Cortex of kidney (tissue), 1 donor: ENCODE data around the gene LOXL1.
"Not testable (repeated sequence)": the region's sequence is repeated elsewhere in the genome, so short reads cannot be mapped to it uniquely, and the experiment has no call there.

Source experiments
- DNase-seq: peaks from one replicate; lab custom pipeline; 2025; lab: John Stamatoyannopoulos, UW

LOXL1 gene

DNA sequence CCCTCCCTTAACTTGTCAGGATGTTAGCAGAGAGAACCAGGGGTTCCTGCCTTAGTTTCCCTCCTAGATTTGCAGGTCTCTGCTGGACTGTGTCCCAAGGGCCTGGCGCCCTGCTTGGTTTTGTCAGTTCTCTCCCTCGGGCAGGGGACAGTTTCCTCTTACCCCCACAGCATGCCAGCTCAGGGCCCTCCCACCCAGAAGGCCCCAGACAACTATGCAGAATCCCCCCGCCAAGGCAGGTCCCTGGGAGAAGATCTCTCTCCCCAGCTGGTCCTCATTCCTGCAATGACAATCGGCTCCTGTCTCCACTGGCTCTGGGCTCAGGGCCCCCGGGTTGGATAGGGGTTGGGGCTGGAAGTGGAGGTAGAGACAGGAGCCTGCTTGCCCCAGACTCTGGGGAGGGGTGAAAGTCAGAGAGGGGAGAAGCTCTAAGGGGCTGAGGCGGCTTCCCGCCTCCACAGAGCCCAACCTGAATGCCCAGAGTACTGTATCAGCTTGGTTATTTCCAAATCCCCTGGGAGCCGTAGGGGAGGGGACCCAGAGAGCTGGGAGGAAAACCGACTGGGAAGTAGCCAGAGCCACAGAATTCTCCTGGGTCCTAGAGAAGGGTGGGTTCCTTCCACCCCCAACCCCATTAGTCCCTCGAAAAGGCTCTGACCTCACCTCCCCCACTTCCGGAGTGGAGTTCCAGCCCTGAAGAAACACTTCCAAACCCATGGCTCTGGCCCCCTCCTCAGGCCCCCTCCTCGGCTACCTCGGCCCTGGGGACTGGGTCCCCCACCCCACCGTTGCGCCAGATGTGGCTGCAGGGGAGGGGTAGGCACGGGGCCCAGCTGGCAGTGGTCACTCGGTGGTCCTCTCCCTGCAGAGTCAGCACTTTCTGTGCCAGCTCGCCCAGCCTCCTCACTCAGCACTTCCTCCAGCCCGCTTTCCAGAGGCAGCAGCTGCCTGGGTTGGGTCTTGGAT is 3.8 kb upstream of the LOXL1 start:
- DNase-seq: no peak

DNA sequence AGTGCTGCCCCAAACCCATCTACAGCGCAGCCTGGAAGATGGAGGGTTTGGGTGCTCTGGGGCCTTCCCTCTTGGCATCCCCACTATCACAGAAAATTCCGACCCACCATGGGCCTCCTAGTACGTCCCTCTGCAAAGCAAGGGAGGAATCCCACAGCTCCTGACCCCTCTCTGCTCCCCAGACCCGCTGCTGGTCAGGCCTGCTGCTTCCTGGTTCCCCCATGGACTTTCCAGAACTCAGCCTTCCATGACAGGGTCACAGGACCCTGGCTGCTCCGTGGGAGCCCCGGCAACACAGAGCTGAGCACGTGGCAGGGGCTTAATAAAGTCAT is 3.1 kb upstream of the LOXL1 start:
- DNase-seq: no peak

DNA sequence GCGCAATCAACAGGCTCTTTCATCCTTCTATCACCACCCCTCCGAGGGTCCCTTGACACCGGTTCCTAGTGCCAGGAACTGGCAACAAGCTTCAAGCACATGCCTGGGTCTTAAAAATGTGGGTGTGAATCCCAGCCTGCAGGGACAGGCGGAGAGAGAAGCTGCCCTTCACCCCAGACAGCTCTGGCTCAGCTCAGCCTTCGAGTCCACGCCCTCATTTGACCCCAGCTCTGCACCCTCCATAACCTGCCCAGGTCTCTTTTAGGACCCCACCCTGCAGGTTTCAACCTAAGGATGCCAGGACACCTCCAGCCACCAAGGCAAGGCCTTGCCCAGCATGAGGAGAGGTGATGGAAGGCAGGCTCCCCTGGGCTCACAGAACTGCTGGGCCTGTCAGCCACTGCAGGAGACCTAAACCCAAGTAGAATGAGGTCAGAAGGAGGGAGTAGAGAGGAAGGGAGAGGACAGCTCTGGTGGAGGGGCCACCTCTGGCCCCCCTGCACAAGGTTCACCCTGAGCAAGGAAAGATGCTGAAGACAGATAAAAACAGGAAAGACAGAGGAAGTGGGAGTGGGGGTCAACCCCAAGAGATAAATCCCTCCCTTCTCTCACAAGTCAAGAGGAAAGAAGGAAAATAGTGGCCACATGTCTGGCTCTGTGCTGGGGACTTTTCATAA is 2.6 kb upstream of the LOXL1 start:
- no peak for DNase-seq

DNA sequence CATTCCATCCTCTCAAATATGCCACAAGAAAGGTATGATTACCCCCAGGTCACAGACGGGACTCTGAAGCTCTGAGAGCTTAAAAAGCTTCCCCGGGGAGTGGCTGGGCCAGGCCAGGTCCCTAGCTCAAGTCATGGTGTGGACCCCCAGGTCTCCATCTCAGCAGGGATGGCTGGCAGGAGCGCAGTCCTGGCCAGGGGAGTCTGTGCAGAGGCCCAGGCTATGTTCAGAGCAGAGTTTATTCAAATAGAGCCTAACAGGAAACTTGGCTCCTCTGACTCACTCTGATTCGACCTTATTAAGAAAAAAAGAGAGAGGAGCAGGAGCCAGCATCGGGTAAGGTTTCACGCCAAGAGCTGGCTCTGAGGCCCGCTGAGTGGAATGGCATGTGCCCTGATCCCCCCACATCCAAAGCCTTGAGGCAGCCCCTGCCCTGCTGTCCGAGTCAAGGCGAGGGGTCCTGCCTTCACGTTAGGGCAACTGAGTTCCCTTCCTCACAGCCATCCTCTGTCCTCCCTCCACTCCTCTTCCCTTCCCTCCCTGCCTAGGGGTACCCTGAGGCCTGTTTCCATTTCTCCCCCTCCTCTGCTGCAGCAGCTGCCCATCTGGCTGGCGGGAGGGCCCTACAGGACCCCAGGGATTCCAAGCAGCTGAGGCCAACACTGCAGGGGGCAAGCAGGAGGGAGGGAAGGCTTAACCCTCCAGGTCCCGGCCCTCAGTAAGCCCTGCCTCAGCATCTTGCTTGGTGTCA is 1.9 kb upstream of the LOXL1 start:
- DNase-seq: no peak

DNA sequence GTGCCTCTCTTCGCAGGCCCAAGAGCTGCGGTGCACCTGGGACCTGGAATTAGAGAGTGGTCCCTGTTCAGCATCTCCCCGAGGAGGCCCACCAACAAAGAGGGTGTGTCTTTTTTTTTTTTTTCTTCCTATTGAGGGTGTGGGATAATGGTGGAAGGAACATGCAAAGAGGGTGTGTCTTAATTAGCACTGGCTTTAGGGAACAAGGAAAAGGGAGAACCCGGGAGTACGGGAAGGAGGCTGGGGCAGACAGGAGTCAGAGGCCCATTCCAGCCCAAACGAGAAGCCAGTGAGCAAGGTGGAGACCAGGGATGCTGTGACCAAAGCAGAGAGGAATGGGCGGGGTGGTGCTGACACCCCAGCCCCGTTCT is 429 bp upstream of the LOXL1 start:
- DNase-seq: no peak

DNA sequence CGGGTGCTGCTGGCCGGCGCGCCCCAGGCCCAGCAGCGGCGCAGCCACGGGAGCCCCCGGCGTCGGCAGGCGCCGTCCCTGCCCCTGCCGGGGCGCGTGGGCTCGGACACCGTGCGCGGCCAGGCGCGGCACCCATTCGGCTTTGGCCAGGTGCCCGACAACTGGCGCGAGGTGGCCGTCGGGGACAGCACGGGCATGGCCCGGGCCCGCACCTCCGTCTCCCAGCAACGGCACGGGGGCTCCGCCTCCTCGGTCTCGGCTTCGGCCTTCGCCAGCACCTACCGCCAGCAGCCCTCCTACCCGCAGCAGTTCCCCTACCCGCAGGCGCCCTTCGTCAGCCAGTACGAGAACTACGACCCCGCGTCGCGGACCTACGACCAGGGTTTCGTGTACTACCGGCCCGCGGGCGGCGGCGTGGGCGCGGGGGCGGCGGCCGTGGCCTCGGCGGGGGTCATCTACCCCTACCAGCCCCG is 777 bp downstream of the LOXL1 start:
- no peak for DNase-seq

DNA sequence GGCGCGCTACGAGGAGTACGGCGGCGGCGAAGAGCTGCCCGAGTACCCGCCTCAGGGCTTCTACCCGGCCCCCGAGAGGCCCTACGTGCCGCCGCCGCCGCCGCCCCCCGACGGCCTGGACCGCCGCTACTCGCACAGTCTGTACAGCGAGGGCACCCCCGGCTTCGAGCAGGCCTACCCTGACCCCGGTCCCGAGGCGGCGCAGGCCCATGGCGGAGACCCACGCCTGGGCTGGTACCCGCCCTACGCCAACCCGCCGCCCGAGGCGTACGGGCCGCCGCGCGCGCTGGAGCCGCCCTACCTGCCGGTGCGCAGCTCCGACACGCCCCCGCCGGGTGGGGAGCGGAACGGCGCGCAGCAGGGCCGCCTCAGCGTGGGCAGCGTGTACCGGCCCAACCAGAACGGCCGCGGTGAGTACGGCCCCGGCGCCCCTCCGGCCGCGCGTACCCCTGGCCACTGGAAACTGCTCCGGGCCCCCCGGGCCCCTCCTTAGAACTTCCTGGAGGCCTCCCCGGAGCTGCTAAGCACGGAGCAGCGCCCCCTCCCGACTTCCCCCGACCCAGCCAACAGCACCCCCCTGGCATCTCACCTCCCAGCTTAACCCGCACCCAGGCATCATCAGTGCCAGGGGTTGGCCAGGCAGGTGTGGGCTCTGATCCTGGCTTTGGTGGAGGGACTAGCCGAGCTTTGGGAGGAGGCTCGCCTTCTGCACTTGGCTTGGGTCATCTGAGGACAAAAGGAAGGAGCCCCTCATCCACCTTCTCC is 1.4 kb downstream of the LOXL1 start:
- no peak for DNase-seq

DNA sequence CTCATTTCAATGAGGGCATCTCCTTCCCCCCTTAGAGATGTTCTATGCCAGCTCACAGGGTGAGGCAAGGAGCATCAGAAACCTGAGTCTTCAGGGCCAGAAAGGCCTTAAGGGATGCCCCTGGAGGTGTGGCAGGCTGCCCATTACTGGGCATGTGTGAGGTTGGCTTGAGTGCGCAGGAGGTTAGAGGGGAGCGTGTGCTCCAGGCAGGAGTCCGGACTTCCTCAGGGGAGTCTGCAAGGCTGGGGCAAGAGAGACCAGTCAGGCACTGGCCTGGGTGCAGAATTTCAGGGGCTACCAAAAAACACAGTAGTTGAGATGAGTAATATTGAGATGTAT is 1.9 kb downstream of the LOXL1 start:
- no peak for DNase-seq

DNA sequence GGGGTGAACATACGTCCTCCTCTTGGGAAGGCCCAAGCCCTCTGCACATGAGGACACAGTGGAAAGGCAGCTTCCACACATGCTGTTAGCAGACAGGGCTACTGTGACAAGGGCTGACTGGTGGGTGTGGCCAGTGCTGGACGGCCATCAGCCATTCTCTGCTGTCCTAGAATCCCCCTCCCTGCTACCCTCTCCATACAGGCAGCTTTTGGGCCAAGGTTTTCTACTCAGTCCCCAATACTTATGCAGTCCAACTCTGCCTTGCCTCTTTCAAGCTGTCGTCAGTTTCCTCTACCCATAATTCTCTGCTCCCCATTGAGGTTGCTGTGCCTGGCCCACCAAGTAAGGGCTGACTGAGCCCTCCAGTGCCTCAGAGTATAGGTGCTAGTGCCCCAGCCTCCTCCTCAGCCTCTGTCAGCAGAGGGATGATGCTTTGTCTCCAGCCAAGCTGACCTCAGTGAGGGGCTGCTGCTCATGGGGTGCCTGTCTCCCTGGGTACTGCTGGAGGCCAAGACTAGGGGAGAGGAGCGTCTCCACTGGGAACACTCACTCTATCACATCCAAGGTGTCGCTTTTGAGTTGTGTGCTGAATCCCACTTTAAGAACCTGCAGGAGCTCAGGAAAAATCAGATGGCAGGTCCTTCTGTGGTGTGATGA is 2.8 kb downstream of the LOXL1 start:
- DNase-seq: no peak

DNA sequence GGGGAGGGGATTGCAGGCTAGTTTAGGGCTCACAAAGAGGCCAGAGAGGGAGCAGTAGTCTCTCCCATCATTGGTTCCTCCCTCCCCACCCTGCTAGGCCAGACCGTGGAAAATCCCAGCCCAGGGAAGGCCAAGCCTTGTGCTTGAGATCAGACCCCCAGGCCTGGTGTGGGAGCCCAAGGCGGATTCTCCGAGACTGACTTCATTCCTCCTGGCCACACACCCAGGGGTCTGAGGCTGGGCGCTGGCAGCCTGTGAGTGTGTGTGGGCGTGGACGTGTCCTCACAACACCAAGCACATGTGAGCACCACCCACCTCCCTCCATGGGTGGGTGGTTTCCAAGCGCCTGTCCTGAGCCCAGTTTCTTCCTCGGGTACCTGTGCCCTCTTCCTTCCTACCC is 4.1 kb downstream of the LOXL1 start:
- DNase-seq: no peak

DNA sequence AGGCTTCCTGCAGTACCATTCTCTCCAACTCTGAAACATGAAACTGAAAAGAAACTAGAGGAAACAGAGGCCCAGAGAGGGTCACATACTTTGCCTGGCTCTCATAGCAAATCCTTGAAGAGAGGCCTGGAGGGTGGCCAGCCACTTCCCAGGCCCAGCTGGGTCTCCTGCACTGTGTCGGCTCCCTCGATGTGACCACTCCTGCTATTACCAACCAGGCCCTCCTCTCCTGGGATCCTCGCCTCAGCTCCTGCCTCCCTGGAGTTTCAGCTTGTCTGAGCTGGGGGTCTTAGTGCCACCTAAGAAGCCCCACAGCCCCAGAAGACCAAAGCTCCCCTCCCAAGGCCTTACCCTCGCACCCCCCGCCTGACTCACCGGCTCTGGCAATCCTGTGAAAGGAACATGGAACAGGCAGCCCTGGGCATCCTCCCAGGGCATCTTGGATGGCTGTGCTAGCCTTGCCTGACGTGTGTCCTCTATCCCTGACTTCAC is 4.6 kb downstream of the LOXL1 start:
- DNase-seq: no peak

DNA sequence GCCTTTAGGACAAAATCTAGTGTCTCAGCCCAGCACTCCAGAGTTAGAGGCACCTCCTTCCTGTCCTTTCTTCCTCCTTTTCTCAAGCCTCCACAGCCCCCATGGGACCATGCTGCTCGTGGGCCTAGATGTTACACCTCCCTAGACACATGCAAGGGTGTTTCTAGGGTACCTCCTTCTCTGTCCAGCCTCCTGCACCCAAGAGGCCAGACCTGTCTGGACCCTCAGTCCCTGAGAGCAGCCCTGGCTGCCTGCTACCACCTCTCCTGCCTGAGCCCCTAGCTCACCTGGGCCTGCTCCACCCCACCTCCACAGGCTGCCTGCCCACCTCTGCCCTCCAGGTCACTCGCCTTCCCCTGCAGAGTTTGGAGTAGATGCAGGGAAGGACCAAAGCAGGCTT is 5.2 kb downstream of the LOXL1 start:
- no peak for DNase-seq

DNA sequence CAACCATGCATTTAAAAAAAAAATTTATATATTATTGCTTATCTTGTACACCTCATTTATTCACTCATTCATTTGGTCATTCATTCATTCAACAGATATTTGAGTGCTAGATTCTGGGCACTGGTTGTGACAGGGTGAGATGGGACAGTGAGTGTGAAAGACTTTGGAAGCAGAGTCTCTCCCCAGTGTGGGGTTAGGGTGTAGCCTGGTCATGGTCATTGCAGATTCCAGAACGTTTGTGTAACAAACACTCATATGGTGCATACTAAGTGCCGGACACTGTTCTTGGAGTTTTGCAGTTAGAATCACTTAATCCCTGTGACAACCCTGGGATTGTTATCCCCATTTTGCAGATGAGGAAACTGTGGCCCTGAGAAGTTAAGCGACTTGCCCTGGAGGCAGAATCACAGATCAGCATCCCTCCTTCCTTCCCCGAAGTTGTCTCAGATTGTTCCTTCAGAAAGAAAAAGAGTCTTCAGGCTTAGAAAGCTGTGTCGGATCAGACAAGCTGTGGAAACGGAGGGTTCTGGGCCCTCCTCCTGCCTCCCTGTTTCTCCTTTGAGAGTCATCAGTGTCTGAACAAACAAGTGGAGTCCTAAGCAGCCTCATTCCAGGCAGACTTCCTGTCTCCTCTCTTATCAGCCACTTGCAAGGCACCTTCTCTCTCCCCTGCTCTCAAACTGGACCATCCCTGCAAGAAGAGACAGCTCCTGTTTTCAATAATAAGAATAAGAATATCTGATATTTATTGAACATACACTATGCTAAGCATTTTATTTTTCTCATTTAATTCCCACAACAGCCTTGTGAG is 6.3 kb downstream of the LOXL1 start:
- DNase-seq: no peak

DNA sequence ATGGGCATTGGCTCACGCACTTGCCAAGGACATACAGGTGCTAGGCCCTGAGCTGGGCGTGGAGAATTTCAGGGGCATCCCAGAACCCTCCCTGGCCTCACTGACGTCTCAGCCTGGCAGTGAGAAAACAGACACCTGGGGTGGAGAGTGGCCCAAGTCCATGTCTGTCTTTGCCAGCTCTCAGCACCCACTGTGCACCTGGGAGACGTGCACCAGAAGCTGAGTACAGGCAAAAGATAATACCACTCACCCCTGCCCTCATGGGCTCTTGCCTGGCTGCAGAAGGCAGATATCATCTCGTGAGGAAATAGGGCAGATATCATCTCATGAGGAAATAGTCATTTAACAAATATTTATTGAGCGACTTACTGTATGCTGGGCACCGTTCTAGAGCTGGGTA is 8.0 kb downstream of the LOXL1 start:
- no peak for DNase-seq

DNA sequence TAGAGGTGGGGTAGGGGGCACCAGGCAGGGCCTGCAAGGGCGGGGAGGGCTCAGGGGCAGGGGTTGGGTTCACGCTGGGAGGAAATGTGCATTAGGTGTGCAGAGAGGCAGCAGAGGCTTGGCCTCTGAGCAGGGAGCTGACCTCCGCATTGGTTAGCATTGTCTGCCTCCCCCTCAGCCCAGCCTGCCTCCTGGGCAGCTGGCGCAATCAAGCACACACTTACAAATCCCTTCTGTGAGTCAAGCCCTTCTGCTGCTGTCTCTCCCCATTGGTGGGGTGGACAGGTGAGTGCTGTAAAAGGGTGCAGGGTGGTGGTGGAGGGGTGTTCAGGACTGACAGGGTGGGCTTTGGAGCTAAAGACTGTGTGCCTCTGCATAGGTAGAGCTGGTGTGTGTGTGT is 9.3 kb downstream of the LOXL1 start:
- no peak for DNase-seq

DNA sequence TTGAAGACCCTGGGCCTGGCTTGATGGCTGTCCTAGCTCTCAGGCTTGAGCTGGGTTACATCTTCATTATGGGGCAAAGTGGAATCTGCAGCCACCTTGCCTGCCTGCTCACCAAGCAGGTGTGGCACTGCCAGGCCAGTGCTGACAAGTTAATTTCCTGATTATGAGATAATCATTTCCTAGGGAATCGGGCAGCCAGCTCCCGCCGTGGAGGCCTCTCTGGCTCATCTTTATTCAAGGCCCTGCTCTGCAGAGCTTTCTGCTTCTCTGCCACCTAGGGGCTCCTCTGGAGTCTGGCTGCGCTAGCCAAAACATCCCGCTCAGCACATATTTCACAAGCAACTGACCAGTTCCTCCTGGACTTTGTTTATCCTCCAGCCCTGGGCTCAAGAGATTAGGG is 9.9 kb downstream of the LOXL1 start:
- DNase-seq: no peak

DNA sequence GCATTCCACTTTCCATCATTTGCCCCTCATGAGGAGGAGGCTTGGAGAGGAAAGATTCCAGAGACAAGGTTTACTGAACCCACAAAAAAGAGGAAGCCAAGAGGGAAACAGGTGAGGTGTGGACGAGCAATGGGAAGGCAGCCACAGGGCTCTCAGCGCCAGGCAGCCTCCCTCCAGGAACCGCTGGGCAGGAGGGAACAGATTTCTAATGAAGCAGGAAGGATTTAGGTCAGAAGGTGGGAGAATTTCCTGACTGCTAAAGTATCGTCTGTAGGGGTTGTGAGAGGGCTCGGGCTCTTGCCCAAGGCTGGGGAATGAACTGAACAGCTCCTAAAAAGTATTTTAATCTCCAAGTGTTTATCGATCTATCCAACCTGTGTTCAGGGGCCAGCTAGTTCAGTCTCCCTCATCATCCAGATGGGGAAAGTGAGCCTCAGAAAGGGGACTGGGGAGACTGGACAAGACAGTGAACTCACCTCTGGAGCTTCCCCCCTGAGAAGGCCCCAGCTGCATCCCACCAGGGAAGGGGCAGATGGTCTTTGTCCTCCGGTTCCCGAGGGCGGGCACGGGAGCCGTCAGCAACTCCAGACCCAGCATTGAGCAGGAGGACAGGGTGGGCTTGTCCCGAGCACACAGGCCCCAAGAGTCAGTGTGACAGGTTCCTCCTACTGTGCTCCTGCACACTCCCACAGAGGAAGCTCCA is 10.5 kb downstream of the LOXL1 start:
- no peak for DNase-seq

DNA sequence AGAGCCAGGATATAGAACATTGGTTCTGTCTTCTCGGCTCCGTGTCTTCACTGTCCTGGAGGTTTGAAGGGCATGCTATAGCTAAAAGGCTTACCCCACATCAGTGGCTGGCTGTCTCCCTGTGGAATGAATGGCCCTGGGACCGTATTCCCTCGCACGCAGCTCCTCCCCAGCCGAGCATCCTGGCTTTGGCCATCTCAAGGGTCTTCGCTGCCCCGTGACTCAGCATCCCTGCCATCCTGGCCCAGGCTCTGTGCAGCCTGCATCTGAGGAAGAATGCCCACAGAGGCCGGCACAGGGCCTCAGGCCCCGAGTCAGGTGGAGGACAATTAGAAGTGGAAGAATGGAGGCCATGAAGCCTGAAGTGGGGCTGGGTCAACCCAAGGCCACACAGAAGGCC is 11.0 kb downstream of the LOXL1 start:
- no peak for DNase-seq

DNA sequence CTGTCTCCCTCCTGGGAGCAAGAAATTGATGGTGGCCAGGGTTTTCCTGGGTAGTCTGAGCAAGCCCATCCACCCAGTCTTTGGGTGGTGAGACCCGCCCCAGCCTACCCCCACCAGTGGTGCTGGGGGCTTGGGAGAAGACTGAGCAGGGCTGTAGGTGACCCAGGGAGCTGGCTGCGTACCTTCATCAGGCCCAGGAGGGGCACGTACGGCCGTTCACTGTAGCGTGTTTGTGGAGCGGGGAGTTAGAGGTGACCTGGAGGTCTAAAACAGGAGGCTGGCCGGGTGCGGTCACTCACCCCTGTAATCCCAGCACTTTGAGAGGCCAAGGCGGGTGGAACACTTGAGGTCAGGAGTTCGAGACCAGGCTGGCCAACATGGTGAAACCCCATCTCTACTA is 11.5 kb downstream of the LOXL1 start:
- DNase-seq: no peak

DNA sequence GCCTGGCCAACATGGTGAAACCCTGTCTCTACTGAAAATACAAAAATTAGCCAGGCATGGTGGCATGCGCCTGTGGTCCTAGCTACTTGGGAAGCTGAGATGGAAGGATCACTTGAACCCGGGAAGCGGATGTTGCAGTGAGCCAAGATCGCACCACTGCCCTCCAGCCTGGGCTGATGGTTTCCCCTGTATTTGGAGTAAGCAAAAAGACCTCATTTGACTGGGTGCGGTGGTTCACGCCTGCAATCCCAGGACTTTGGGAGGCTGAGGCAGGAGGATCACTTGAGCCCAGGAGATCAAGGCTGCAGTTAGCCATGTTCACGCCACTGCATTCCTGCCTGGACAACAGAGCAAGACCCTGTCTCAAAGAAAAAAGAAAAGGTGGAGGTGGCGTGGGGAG is 12.3 kb downstream of the LOXL1 start:
- DNase-seq: not testable (repeated sequence)
